C4-2B (cell line): Measurements from ENCODE around the gene UNC5C.

Experiments used
- H3K27ac ChIP-seq: fragments of 450-650 bp; 2 replicates; pipeline ENCODE4 v1.5.1; 2017
- CTCF ChIP-seq: fragments of 450-650 bp; conservative IDR thresholded peaks from 2 replicates; pipeline ENCODE4 v1.5.1; 2017; ENCODE audit warnings: mild to moderate bottlenecking
- ZFX ChIP-seq: fragments of 450-650 bp; IDR thresholded peaks from 2 replicates; pipeline ENCODE4 v1.6.1; 2017

UNC5C gene

GRCh38 chr4:95216636-95217035 is 332.1 kb downstream of the UNC5C start:
- no peak overlapping the region for H3K27ac ChIP-seq
- no peak for TF ChIP-seq CTCF
- no peak for TF ChIP-seq ZFX

GRCh38 chr4:95215991-95216605 is 332.7 kb downstream of the UNC5C start:
- no peak for TF ChIP-seq CTCF
- no peak for TF ChIP-seq ZFX
- no peak overlapping the region for H3K27ac ChIP-seq

GRCh38 chr4:95215043-95215442 is 333.7 kb downstream of the UNC5C start:
- TF ChIP-seq ZFX (no peak), CTCF (no peak)
- no peak overlapping the region for H3K27ac ChIP-seq

- TF ChIP-seq CTCF, result no peak
- no peak for TF ChIP-seq ZFX
- H3K27ac ChIP-seq, result no peak overlapping the region
Observed at GRCh38 chr4:95214408-95214807, 334.4 kb downstream of the UNC5C start.

GRCh38 chr4:95213366-95213765 is 335.4 kb downstream of the UNC5C start:
- no peak overlapping the region for H3K27ac ChIP-seq

GRCh38 chr4:95212692-95213091 is 336.1 kb downstream of the UNC5C start:
- H3K27ac ChIP-seq, result no peak overlapping the region
- TF ChIP-seq ZFX (no peak), CTCF (no peak)

More at GRCh38 chr4:95213366-95213765, 335.4 kb downstream of the UNC5C start:
- TF ChIP-seq ZFX, result no peak
- no peak for TF ChIP-seq CTCF

- H3K27ac ChIP-seq, result no peak overlapping the region
- TF ChIP-seq CTCF (no peak), ZFX (no peak)
Observed at GRCh38 chr4:95209927-95210326, 338.8 kb downstream of the UNC5C start.
